Caco-2 (cell line): ENCODE results near the gene CBX7. TPM values are rescaled to one million over a fixed set of nuclear protein-coding genes. Genes with fewer than 3 reads are reported as not detected.

Source experiments
- BruUV-seq: library from RNA; stranded (reverse); fragments of 400-500 nt; replicated peaks from 2 replicates; lab custom pipeline; 2021; lab: Mats Ljungman, UMichigan
- CTCF ChIA-PET: fragments of 300-600 bp; sonication (Branson Sonifier 250); formaldehyde crosslinking; loops from one replicate; lab custom pipeline; 2022; ENCODE audit warnings: antibody characterized with exemption; lab: Charles Lee
- POLR2A ChIA-PET: fragments of 300-600 bp; sonication (Branson Sonifier 250); formaldehyde crosslinking; loops from one replicate; lab custom pipeline; 2022; ENCODE audit warnings: antibody characterized with exemption; lab: Charles Lee
- DNase-seq, 2 experiments: peaks; one replicate each; pipeline versions ENCODE4 v3.0.0 to v3.0.0-alpha.2; 2020 to 2022
- H3K27me3 ChIP-seq: replicated peaks from 2 replicates; pipeline ENCODE4 v1.6.0; 2011; ENCODE audit warnings: low read length; ENCODE audit not compliant: control insufficient read depth, insufficient read depth
- H3K36me3 ChIP-seq: 2 replicates; pipeline ENCODE4 v1.5.1; 2011; ENCODE audit warnings: low read length; ENCODE audit not compliant: control insufficient read depth, insufficient read depth
- H3K4me1 ChIP-seq: fragments of 250-450 bp; sonication (Bioruptor Pico); 2 replicates; pipeline ENCODE4 v1.5.1; 2020; ENCODE audit warnings: mild to moderate bottlenecking
- H3K4me3 ChIP-seq: 2 replicates; pipeline ENCODE4 v1.5.1; 2011; ENCODE audit warnings: low read depth, mild to moderate bottlenecking, control low read depth, low read length
- H3K9me3 ChIP-seq: fragments of 250-450 bp; sonication (Bioruptor Pico); 2 replicates; pipeline ENCODE4 v1.5.1; 2020; ENCODE audit warnings: mild to moderate bottlenecking, moderate library complexity
- H3K27ac Mint-ChIP-seq: one replicate; pipeline ENCODE4 v1.8.0; 2022; ENCODE audit warnings: mixed read lengths; ENCODE audit not compliant: unreplicated experiment
- H3K27me3 Mint-ChIP-seq: one replicate; pipeline ENCODE4 v1.8.0; 2022; ENCODE audit warnings: mixed read lengths; ENCODE audit not compliant: insufficient read depth, unreplicated experiment
- H3K36me3 Mint-ChIP-seq: one replicate; pipeline ENCODE4 v1.8.0; 2022; ENCODE audit warnings: mild to moderate bottlenecking, mixed read lengths; ENCODE audit not compliant: insufficient read depth, unreplicated experiment
- H3K4me1 Mint-ChIP-seq: one replicate; pipeline ENCODE4 v1.8.0; 2022; ENCODE audit warnings: low read depth, mixed read lengths; ENCODE audit not compliant: unreplicated experiment
- H3K4me3 Mint-ChIP-seq: one replicate; pipeline ENCODE4 v1.8.0; 2022; ENCODE audit warnings: mild to moderate bottlenecking, moderate library complexity, mixed read lengths; ENCODE audit not compliant: unreplicated experiment
- H3K9me3 Mint-ChIP-seq: one replicate; pipeline ENCODE4 v1.8.0; 2022; ENCODE audit warnings: mixed read lengths; ENCODE audit not compliant: unreplicated experiment
- CTCF ChIP-seq, 2 experiments: fragments of 200-600 bp in 1 of 2; IDR thresholded peaks; 1 replicate in 1 of 2; 2 replicates in 1 of 2; pipeline versions ENCODE4 v1.5.1 to v1.8.0; 2011 to 2022; ENCODE audit warnings: antibody characterized with exemption in 1 of 2, control low read depth in 1 of 2, inconsistent platforms in 1 of 2, low read depth in 1 of 2, low read length in 1 of 2, mild to moderate bottlenecking in 1 of 2, moderate library complexity in 1 of 2; ENCODE audit not compliant: insufficient read depth in 1 of 2, severe bottlenecking in 1 of 2, unreplicated experiment in 1 of 2
- intact Hi-C: fragments of 100-400 bp; cut with micrococcal nuclease; formaldehyde crosslinking; loops from one replicate; pipeline ENCODE4 v1.10.0; 2022; ENCODE audit not compliant: unreplicated experiment
- total RNA-seq: library from RNA; stranded (reverse); gene quantifications from 2 replicates; pipeline ENCODE4 v1.2.3, GENCODE V29; 2022

The CBX7 gene
- total RNA-seq, 1 experiment from 2014 or later: 4.4 TPM

- no TSS peak for BruUV-seq
- Mint-ChIP-seq H3K4me1 (peaks cover 5% of the 10 kb centered on the region), H3K27ac (no peak overlapping the region), H3K4me3 (no peak overlapping the region), H3K36me3 (no peaks in the 10 kb centered on the region), H3K27me3 (peaks cover 7% of the 10 kb centered on the region), H3K9me3 (no peaks in the 10 kb centered on the region)
- Histone ChIP-seq H3K9me3 (no peaks in the 10 kb centered on the region), H3K27me3 (peaks cover 2% of the 10 kb centered on the region; the same call in 1 of the 2 replicates), H3K36me3 (no peaks in the 10 kb centered on the region), H3K4me1 (peaks cover 19% of the 10 kb centered on the region; the same call in 1 of the 2 replicates), H3K4me3 (no peak overlapping the region)
- ChIA-PET CTCF (interaction anchor here (0.8 to 1.3 kb wide), 2 partner anchors 13 to 20 kb away, joined by 4 read pairs; no protein-coding TSS in a partner anchor), POLR2A (interaction anchor here (0.5 to 0.6 kb wide), 2 partner anchors 361 to 688 kb away, joined by 3 to 7 read pairs; no protein-coding TSS in a partner anchor)
- no peak for TF ChIP-seq CTCF (IDR thresholded peaks at IDR 0.05; ENCODE audit: insufficient read depth in 1 of 2, low read depth in 1 of 2, low read length in 1 of 2, severe bottlenecking in 1 of 2, unreplicated experiment in 1 of 2)
- intact Hi-C loops: no loop called here
- DNase-seq: peak in 1 of 2 experiments; percentile 35
Measured at GRCh38 chr22:39148727-39149535, 3.5 kb downstream of the CBX7 start.

GRCh38 chr22:39148026-39148726 lies 4.3 kb downstream of the CBX7 start:
- BruUV-seq: no TSS peak
- TF ChIP-seq CTCF (IDR thresholded peaks at IDR 0.05; ENCODE audit: insufficient read depth in 1 of 2, low read depth in 1 of 2, low read length in 1 of 2, severe bottlenecking in 1 of 2, unreplicated experiment in 1 of 2): no peak
- Histone ChIP-seq H3K9me3 (no peaks in the 10 kb centered on the region), H3K4me3 (no peak overlapping the region), H3K36me3 (no peaks in the 10 kb centered on the region), H3K4me1 (peaks cover 15% of the 10 kb centered on the region; the same call in 1 of the 2 replicates), H3K27me3 (no peaks in the 10 kb centered on the region)
- Mint-ChIP-seq H3K4me3 (no peak overlapping the region), H3K36me3 (no peaks in the 10 kb centered on the region), H3K27ac (no peak overlapping the region), H3K9me3 (no peaks in the 10 kb centered on the region), H3K27me3 (no peaks in the 10 kb centered on the region), H3K4me1 (no peaks in the 10 kb centered on the region)
- CTCF ChIA-PET: interaction anchor here (0.8 kb wide), 1 partner anchor 19 kb away, joined by 4 read pairs; no protein-coding TSS in a partner anchor
- peak in 1 of 2 experiments; percentile 19 for DNase-seq
- intact Hi-C loops: no loop called here
- POLR2A ChIA-PET: interaction anchor here (0.6 to 0.9 kb wide), 2 partner anchors 305 to 687 kb away, joined by 3 to 7 read pairs; no protein-coding TSS in a partner anchor
